ENCODE results near the gene ZNF367. TPM values are rescaled to one million over a fixed set of nuclear protein-coding genes. Genes with fewer than 3 reads are reported as not detected.

Gene ZNF367
- total and polyA plus RNA-seq, 4 donors: 0.36 to 18.1 (median 2.0) TPM

GRCh38 chr9:96343515-96344360 lies 74.4 kb downstream of the ZNF367 start:
- H3K4me3 ChIP-seq (ENCODE audit: low read depth in 1 of 3, low read length in 3 of 3): no peak overlapping the region
- H3K4me1 ChIP-seq (ENCODE audit: control insufficient read depth in 4 of 4, insufficient read depth in 4 of 4, low read length in 3 of 4): peaks cover 10 to 20% (median 14%) of the 10 kb centered on the region in 4 donors
- H3K27ac ChIP-seq (ENCODE audit: low read depth in 1 of 2, low read length in 2 of 2): peak overlapping the region in 1 of 2 donors; percentile 2
- peaks cover 0 to 5% (median 0%) of the 10 kb centered on the region in 4 donors for H3K9me3 ChIP-seq (ENCODE audit: control insufficient read depth in 4 of 4, low read length in 3 of 4)
- TF ChIP-seq HNF4A (conservative IDR thresholded peaks at IDR 0.05) (no peak), SP1 (IDR thresholded peaks at IDR 0.05) (no peak), ZBTB33 (IDR thresholded peaks at IDR 0.05) (no peak)
- 89% methylated on average over 5 of the region's 5 CpGs for WGBS
- peaks cover 0 to 10% (median 7%) of the 10 kb centered on the region in 4 donors for H3K36me3 ChIP-seq (ENCODE audit: control insufficient read depth in 4 of 4, insufficient read depth in 3 of 4, low read depth in 1 of 4, low read length in 3 of 4)
- H3K9ac ChIP-seq (ENCODE audit: low read depth in 1 of 2, low read length in 2 of 2): no peak overlapping the region
- no peak for DNase-seq (ENCODE audit: low spot score)
- H3K27me3 ChIP-seq (ENCODE audit: control insufficient read depth in 4 of 4, insufficient read depth in 4 of 4, low read length in 3 of 4): no peaks in the 10 kb centered on the region

GRCh38 chr9:96342571-96343245 lies 75.5 kb downstream of the ZNF367 start:
- WGBS: 91% methylated on average over 20 of the region's 20 CpGs
- no peaks in the 10 kb centered on the region for H3K27me3 ChIP-seq (ENCODE audit: control insufficient read depth in 4 of 4, insufficient read depth in 4 of 4, low read length in 3 of 4)
- no peaks in the 10 kb centered on the region for H3K9me3 ChIP-seq (ENCODE audit: control insufficient read depth in 4 of 4, low read length in 3 of 4)
- no peak overlapping the region for H3K9ac ChIP-seq (ENCODE audit: low read depth in 1 of 2, low read length in 2 of 2)
- peak overlapping the region; percentile 16 to 76 for H3K27ac ChIP-seq (ENCODE audit: low read depth in 1 of 2, low read length in 2 of 2)
- H3K4me3 ChIP-seq (ENCODE audit: low read depth in 1 of 3, low read length in 3 of 3): no peak overlapping the region
- TF ChIP-seq REST (IDR thresholded peaks at IDR 0.05): no peak
- TF ChIP-seq JUND (IDR thresholded peaks at IDR 0.05): no peak
- no peak for TF ChIP-seq MAX (IDR thresholded peaks at IDR 0.05)
- TF ChIP-seq FOXA1 (IDR thresholded peaks at IDR 0.05): no peak
- TF ChIP-seq HNF4A (conservative IDR thresholded peaks at IDR 0.05): no peak
- no peak for TF ChIP-seq EGR1 (IDR thresholded peaks at IDR 0.05; ENCODE audit: low read depth in 2 of 2)
- TF ChIP-seq SP1 (IDR thresholded peaks at IDR 0.05): no peak
- no peak for TF ChIP-seq NR2F2 (IDR thresholded peaks at IDR 0.05)
- no peak for TF ChIP-seq RAD21 (IDR thresholded peaks at IDR 0.05)
- TF ChIP-seq YY1 (IDR thresholded peaks at IDR 0.05): no peak
- TF ChIP-seq FOXA2 (IDR thresholded peaks at IDR 0.05): no peak
- TF ChIP-seq HNF4G (IDR thresholded peaks at IDR 0.05): no peak
- TF ChIP-seq ZBTB33 (IDR thresholded peaks at IDR 0.05): no peak
- no peak for TF ChIP-seq RXRA (IDR thresholded peaks at IDR 0.05)
- no peak for TF ChIP-seq TAF1 (conservative IDR thresholded peaks at IDR 0.05)
- TF ChIP-seq ATF3 (IDR thresholded peaks at IDR 0.05): no peak
- TF ChIP-seq CTCF (IDR thresholded peaks at IDR 0.05; ENCODE audit: low read depth, low read length, missing input control): no peak
- no peak for TF ChIP-seq GABPA (IDR thresholded peaks at IDR 0.05 in 1 of 2, conservative IDR thresholded peaks at IDR 0.05 in 1 of 2)
- DNase-seq (ENCODE audit: low spot score): no peak
- peaks cover 10 to 20% (median 14%) of the 10 kb centered on the region in 4 donors for H3K4me1 ChIP-seq (ENCODE audit: control insufficient read depth in 4 of 4, insufficient read depth in 4 of 4, low read length in 3 of 4)
- peaks cover 0 to 6% (median 0%) of the 10 kb centered on the region in 4 donors for H3K36me3 ChIP-seq (ENCODE audit: control insufficient read depth in 4 of 4, insufficient read depth in 3 of 4, low read depth in 1 of 4, low read length in 3 of 4)
